ENCODE results near the gene PIP4K2C.
A peak's percentile ranks its signal among the peaks of the same experiment; 100 is the strongest.
"Not testable (repeated sequence)": the region's sequence is repeated elsewhere in the genome, so short reads cannot be mapped to it uniquely, and the experiment has no call there.

Gene PIP4K2C

DNA sequence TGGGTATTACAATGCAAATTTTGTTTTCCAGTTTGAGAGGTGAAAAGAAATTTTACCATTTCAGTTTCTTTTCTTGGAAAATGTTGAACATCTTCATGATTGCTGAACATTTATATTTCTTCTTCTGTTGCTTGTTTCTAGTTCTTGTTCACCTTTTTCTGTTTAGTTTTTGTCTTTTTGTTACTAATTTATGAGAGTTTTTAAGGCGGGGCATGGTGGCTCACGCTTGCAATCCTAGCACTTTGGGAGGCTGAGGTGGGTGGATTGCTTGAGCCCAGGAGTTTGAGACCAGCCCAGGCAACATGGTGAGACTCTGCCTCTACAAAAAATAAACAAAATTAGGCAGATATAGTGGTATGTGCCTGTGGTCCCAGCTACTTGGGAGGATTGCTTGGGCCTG is 30.5 kb upstream of the PIP4K2C start:
- DNase-seq, result no peak

GRCh38 chr12:57561117-57561516 is 29.9 kb upstream of the PIP4K2C start:
- DNase-seq, result not testable (repeated sequence)

DNA sequence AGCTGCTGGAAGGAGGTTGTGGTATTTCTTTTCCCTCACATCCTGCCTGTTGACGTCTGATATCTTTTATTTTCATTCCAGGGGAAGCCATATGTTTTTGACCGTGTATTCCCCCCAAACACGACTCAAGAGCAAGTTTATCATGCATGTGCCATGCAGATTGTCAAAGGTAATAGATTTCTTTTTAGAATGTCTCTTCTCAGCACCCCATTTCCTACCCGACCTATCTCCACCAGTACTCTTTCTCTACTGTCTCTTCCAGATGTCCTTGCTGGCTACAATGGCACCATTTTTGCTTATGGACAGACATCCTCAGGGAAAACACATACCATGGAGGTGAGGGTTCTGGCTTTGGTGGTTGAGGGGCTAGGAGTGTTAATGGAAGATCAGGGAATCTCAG is 27.6 kb upstream of the PIP4K2C start:
- DNase-seq, result no peak

DNA sequence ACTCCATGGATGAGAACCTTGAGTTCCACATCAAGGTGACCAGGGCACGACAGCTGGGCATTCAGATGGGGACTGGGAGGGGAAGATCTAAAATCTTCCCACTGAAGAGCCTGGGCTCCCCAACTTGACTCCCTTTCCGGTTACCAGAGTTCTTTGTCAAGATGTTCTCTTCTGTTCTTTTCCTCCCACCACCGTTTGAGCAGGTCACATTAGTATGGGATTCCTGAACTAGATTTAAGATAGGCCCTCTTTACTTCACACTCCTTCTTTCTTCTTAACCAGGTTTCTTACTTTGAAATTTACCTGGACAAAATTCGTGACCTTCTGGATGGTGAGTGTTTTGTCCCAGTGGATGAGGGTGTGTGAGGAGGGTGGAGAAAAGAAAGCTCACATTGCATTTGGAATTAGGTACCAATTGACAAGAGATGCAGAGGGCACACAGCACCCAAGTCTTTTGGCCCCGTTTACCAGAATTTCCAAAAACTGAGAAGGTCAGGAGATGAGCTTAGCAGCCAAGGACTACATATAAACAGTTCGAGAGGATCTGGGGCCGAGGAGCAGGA is 26.7 kb upstream of the PIP4K2C start:
- DNase-seq, result no peak

DNA sequence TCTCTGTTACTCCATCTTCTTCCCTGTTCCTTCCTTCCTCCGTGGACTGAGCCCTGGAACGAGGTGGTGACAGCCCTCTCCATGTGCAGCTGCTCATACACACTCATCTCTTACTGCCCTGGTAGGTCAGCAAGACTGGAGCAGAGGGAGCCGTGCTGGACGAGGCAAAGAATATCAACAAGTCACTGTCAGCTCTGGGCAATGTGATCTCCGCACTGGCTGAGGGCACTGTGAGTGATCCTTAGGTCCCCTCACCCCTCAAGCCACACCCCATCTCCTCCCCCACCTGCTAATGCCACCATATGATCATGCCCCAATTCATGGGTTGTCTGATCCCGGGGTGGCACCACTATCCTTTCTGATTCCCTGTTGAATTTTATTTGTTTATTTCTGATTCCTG is 22.2 kb upstream of the PIP4K2C start:
- DNase-seq, result no peak

DNA sequence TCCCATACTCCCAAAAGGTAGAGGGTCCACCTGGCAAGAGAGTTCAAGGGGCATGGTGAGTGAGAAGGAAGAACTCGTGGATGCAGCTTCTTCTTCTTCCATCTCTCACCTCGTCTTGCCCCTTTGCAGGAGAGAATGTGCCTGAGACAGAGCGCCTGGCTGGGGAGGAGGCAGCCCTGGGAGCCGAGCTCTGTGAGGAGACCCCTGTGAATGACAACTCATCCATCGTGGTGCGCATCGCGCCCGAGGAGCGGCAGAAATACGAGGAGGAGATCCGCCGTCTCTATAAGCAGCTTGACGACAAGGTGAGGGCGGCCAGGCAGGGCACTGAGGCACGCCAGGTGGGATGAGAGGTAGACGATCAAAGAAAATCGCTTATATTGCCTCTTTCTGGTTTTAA is 21.1 kb upstream of the PIP4K2C start:
- DNase-seq, result no peak

GRCh38 chr12:57570438-57570837 is 20.6 kb upstream of the PIP4K2C start:
- DNase-seq, result not testable (repeated sequence)

GRCh38 chr12:57571926-57572762 is 18.8 kb upstream of the PIP4K2C start:
- DNase-seq, result no peak

DNA sequence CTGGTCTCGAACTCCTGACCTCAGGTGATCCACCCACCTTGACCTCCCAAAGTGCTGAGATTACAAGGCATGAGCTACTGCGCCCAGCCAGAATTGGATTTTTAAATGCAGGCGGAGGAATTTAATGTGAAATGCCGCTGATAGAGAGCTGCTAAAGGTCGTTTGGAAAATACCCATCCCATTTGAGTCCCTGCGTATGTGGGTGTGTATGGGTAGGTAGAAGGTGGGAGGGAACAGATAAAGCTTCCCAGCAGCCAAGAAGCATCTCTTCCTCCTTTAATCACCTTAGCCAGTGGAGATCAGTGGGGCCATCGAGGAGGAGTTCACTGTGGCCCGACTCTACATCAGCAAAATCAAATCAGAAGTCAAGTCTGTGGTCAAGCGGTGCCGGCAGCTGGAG is 16.2 kb upstream of the PIP4K2C start:
- DNase-seq, result no peak

DNA sequence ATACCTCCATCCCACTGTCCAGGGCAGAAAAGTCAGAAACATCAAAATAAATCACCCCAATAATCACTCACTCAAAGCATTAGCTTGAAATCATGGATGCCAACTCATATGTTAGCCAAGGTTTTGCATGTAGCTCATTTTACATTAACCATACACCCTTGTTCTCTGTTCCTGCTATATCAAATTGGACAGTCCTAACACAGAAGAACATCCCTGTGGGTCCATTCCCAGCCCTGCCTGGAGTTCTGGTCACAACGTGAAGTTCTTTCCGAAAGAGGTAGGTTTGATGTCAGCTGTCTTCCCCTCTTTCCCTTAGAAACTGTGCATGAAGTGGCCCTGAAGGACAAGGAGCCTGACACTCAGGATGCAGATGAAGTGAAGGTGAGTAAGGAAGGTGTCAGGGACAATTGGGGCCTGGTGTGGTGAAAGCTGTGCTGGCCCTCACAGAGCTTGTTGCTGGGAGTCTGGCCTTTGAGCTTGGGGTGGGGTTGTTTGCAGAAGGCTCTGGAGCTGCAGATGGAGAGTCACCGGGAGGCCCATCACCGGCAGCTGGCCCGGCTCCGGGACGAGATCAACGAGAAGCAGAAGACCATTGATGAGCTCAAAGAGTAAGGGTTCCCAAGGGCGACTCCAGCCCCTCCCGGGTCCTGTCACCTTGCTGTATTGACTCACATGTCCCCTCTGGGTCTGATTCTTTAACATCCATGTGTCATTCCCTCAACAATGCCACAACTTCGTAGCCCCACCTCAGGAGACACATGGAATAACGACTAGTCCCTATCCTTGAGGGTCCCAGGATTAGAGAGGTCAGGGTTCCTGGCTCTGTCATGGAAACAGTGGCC is 15.0 kb upstream of the PIP4K2C start:
- DNase-seq, result no peak

DNA sequence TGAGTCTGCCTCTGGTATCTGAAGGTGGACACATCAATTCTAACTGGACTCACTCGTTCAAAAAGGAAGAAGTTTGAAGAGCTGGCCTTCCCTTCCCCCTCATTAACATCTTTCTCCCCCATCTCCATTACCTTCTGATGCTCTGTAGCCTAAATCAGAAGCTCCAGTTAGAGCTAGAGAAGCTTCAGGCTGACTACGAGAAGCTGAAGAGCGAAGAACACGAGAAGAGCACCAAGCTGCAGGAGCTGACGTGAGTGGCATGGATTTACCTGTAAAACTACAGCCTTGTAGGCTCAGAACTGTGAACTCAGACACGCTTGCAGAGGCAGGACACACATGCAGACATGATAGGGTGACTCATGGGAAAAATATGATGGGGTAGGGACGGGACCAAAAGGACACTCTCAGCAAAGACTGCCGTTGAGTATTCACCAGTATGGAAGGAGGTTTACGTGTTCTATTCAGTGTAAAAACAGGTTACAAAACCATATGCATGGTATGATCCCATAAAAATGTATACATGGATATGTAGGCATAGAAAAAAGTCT is 14.3 kb upstream of the PIP4K2C start:
- DNase-seq, result no peak

GRCh38 chr12:57577981-57578758 is 12.8 kb upstream of the PIP4K2C start:
- no peak for DNase-seq

DNA sequence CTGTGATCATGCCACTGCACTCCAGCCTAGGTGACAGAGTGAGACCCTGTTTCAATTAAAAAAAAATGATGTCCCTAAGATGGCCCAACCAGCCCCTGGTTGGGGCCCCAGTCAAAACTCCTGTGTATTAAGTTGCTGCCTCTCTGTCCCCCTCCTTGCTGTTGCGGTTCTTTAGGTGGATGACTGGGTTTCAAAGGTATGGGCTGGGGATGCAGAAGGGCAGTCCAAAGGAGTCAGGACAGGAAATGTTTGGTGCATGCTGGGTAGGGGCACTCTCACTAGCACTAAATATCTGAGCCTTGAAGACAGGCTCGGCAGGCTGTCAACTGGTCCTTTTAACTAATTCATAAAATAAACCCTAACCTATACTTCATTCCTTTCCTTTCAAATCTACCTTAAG is 12.0 kb upstream of the PIP4K2C start:
- no peak for DNase-seq

- DNase-seq, result no peak
These were observed 11.1 kb upstream of the PIP4K2C start for GRCh38 chr12:57579677-57580465.

DNA sequence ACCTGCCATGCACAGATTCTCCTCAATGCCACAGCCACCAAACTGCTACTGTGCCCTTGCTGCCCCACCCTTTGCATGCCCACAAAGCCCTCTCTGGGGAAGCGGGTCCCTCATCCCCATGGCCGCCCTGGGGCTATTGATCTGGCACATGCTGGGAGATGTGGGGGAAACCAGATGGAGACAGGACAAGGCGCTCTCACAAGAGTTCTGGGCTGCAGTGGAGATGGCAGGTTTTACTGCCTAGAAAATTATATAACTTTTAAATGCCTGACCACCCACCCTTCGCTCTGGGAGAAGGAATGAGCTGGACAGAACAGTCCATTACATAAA is 10.6 kb upstream of the PIP4K2C start:
- no peak for DNase-seq

DNA sequence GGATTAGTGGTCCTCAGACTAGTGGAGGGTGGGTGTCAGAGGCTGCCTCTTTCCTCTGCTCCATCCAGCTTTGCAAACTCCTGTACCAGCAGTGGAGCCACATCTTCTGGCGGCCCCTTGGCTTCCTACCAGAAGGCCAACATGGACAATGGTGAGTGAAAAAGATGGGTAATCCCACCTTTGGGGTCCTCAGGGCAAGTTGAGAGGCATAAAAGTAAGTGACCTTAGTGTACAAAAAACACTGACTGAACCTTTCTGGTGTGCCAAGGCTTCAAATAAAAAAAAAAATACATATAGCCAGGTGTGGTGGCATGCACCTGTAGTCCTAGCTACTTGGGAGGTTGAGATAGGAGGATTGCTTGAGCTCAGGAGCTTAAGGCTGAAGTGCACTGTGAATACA is 9.2 kb upstream of the PIP4K2C start:
- no peak for DNase-seq

DNA sequence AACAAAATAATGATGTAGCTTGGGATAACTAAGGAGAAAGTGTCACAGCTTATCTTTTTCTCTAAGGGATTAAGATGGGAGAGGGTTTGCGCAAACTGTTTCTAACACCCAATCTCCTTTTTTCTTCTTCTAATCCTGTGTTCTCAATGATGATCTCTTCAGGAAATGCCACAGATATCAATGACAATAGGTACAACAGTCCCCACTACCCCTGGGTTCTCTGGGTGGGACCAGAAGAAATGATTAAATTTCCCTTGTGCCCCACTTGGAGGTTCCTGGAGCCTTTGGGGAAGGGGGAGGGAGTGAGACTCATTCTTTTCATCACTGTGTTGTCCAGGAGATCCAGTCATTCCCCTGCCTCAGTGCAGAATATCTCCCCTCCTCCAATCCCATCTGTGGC is 8.6 kb upstream of the PIP4K2C start:
- DNase-seq, result no peak

DNA sequence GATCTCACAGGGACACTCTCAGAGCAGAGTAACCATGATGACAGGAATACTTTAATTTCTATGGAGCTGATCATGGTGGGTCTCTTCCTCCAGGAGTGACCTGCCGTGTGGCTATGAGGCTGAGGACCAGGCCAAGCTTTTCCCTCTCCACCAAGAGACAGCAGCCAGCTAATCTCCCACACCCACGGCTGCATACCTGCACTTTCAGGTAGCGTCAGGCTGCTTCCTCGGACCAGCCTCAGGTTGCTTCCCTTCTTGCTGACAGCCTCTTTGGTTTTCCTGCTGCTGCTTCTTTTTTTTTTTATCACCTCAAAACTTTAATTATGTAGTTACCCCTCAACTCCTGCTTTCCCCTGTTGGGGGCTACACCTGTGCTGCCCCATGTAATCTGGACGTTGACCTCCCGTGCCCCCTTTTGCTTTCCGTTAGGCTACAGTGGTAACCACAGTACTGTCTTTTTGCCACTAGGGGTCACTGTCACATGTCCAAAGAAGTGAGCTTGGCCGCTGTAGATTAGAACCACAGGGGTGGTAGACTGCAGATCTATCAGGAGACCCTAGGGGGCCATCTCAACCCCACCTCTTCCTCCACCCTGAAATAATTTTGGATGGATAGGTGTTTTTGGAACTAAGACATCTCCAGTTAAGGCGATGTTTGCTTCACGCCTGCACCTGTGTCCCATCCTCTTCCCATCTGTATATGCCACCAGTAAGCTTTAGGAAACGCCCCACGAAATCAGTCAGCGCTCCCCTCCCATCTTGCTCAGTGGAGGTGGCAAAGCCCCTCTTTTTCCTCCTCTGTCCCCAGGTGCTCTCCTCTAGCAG is 7.8 kb upstream of the PIP4K2C start:
- DNase-seq, result peak; percentile 64 to 91 (median 75)

- no peak for DNase-seq
These were observed 6.9 kb upstream of the PIP4K2C start for GRCh38 chr12:57584050-57584449.

GRCh38 chr12:57584690-57585089 is 6.3 kb upstream of the PIP4K2C start:
- DNase-seq, result no peak

DNA sequence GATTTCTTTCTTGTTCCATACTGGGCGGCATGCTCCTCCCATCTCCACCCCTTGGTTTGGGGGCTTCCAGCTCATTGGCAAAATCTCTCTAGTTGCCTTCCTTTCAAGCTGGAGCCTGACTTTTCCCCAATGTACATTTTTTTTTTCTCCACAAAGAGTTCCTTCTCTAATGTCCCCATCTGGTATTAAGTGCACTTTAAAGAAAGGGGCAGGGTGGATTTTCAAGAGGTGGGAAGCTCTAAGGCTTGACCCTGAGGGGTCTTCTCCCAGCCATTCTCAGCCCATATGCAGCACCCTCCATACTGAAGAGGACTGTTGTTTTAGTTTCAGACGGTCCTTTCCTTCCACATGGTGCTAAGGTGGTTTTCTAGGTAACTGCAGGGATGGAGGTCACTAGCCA is 5.8 kb upstream of the PIP4K2C start:
- DNase-seq, result no peak

Data from NCI-H1417 (cell line).